Muscle of leg (tissue), 11 donors: Measurements from ENCODE around the gene GMPR2. TPM values are rescaled to one million over a fixed set of nuclear protein-coding genes. Genes with fewer than 3 reads are reported as not detected.

Experiments
- DNase-seq: peaks from one replicate; pipeline ENCODE4 v3.0.0; 2013
- H3K27ac ChIP-seq: one replicate; pipeline ENCODE4 v1.5.1; 2013; ENCODE audit warnings: mild to moderate bottlenecking, low read length, control low read depth
- H3K27me3 ChIP-seq: one replicate; pipeline ENCODE4 v1.6.1; 2013; ENCODE audit warnings: low read length; ENCODE audit not compliant: control insufficient read depth, insufficient read depth
- H3K36me3 ChIP-seq: one replicate; pipeline ENCODE4 v1.6.1; 2013; ENCODE audit warnings: low read length; ENCODE audit not compliant: control insufficient read depth, insufficient read depth
- H3K4me1 ChIP-seq: one replicate; pipeline ENCODE4 v1.6.1; 2013; ENCODE audit warnings: low read length; ENCODE audit not compliant: control insufficient read depth, insufficient read depth
- H3K4me3 ChIP-seq: one replicate; pipeline ENCODE4 v1.5.1; 2013; ENCODE audit warnings: low read length, control low read depth
- H3K9me3 ChIP-seq: replicated peaks from 2 replicates; pipeline ENCODE4 v1.6.1; 2013; ENCODE audit warnings: low read depth, low read length; ENCODE audit not compliant: control insufficient read depth
- WGBS: methylation state at CpG from one replicate; pipeline ENCODE4 v1.1.5; 2013; ENCODE audit warnings: missing lambda C conversion rate; ENCODE audit not compliant: insufficient coverage; 5-methylcytosine and 5-hydroxymethylcytosine counted together
- polyA plus RNA-seq, 8 donors: library from polyadenylated mRNA; unstranded; fragments of 120-200 nt; gene quantifications; one replicate each; pipeline versions ENCODE4 v1.2.1 to v1.2.3, GENCODE V29; 2013; ENCODE audit warnings: inconsistent platforms in 1 of 8, low replicate concordance in 1 of 8; ENCODE audit not compliant: insufficient read length in 8 of 8, insufficient read depth in 1 of 8
- total RNA-seq: library from RNA; stranded (reverse); fragments of 120-200 nt; gene quantifications from one replicate; pipeline ENCODE4 v1.2.4, GENCODE V29; 2013

Gene GMPR2
- total and polyA plus RNA-seq, 9 donors, result 41.9 to 59.7 (median 48.2) TPM

- Histone ChIP-seq H3K27me3 (no peaks in the 10 kb centered on the region), H3K36me3 (peaks cover 5% of the 10 kb centered on the region), H3K4me1 (no peaks in the 10 kb centered on the region), H3K4me3 (no peak overlapping the region), H3K9me3 (no peaks in the 10 kb centered on the region), H3K27ac (no peak overlapping the region)
- 47% methylated on average over 4 of the region's 4 CpGs for WGBS
- no peak for DNase-seq
Observed at GRCh38 chr14:24250354-24250753, 17.6 kb downstream of the GMPR2 start.

DNA sequence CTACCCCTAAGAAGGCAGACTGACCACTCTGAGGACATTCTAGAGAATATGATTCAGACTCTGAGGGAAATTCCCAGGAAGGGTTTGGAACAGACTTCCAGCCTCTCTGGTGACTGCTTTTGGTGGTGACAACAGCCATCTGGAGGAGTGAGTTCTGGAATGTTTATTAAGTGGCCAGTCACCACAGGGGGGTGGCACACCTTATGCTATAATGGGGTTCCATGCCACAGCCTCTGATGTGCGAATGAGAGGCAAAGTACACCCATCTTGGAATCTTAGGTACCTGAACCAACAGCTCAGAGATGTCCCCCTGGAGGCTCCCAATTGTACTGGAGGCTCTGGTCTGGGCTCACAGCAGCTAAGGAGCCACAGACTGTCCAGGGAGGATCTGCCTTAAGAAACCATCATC, 19.2 kb downstream of the GMPR2 start:
- Histone ChIP-seq H3K27ac (no peak overlapping the region), H3K4me1 (no peaks in the 10 kb centered on the region), H3K36me3 (peaks cover 5% of the 10 kb centered on the region), H3K9me3 (no peaks in the 10 kb centered on the region), H3K4me3 (no peak overlapping the region), H3K27me3 (no peaks in the 10 kb centered on the region)
- 75% methylated on average over 1 of the region's 1 CpG for WGBS
- no peak for DNase-seq

- 77% methylated on average over 6 of the region's 11 CpGs for WGBS
- DNase-seq, result no peak
- no peaks in the 10 kb centered on the region for H3K9me3 ChIP-seq
- no peak overlapping the region for H3K4me3 ChIP-seq
- no peak overlapping the region for H3K27ac ChIP-seq
- H3K27me3 ChIP-seq, result no peaks in the 10 kb centered on the region
- no peaks in the 10 kb centered on the region for H3K4me1 ChIP-seq
- peaks cover 5% of the 10 kb centered on the region for H3K36me3 ChIP-seq
Observed at GRCh38 chr14:24252289-24253124, 19.8 kb downstream of the GMPR2 start.

- Histone ChIP-seq H3K4me3 (no peak overlapping the region), H3K9me3 (no peaks in the 10 kb centered on the region), H3K27ac (no peak overlapping the region), H3K4me1 (no peaks in the 10 kb centered on the region), H3K36me3 (peaks cover 5% of the 10 kb centered on the region), H3K27me3 (no peaks in the 10 kb centered on the region)
- 50% methylated on average over 1 of the region's 7 CpGs for WGBS
- DNase-seq, result no peak
Observed at GRCh38 chr14:24253936-24254335, 21.2 kb downstream of the GMPR2 start.

GRCh38 chr14:24254630-24255392, 22.1 kb downstream of the GMPR2 start:
- WGBS, result 90% methylated on average over 18 of the region's 19 CpGs
- DNase-seq, result no peak
- H3K4me1 ChIP-seq, result peaks cover 5% of the 10 kb centered on the region
- H3K36me3 ChIP-seq, result peaks cover 5% of the 10 kb centered on the region
- H3K27me3 ChIP-seq, result no peaks in the 10 kb centered on the region
- no peak overlapping the region for H3K4me3 ChIP-seq
- H3K9me3 ChIP-seq, result no peaks in the 10 kb centered on the region
- H3K27ac ChIP-seq, result no peak overlapping the region

GRCh38 chr14:24255438-24255837, 22.7 kb downstream of the GMPR2 start:
- DNase-seq, result no peak
- Histone ChIP-seq H3K27me3 (no peaks in the 10 kb centered on the region), H3K4me1 (peaks cover 5% of the 10 kb centered on the region), H3K27ac (no peak overlapping the region), H3K9me3 (no peaks in the 10 kb centered on the region), H3K36me3 (peaks cover 5% of the 10 kb centered on the region), H3K4me3 (no peak overlapping the region)
- 73% methylated on average over 4 of the region's 8 CpGs for WGBS

- DNase-seq, result no peak
- Histone ChIP-seq H3K27ac (no peak overlapping the region), H3K27me3 (no peaks in the 10 kb centered on the region), H3K36me3 (peaks cover 5% of the 10 kb centered on the region), H3K4me3 (no peak overlapping the region), H3K9me3 (no peaks in the 10 kb centered on the region), H3K4me1 (peaks cover 5% of the 10 kb centered on the region)
- WGBS, result 82% methylated on average over 9 of the region's 12 CpGs
Observed at GRCh38 chr14:24255931-24256711, 23.4 kb downstream of the GMPR2 start.

DNA sequence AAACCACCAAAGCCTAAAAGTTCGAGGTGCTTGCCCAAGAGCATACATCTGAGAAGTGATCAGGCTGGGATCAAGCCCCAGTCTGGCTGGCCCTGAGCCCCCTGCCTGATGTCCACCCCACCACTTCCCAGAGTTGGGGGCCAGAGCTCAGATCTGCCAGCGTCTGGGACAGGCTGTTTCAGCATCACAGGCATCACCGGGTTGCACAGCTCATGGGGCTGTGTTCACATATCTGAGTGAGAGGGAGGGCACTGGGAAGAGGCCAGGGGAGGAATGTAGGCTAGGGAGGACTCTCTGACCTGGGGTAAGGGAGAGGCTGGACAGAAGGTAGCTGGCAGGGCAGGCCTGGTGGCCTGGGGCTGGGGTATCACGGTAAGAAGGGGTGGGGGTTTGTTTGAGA, 24.2 kb downstream of the GMPR2 start:
- Histone ChIP-seq H3K27me3 (no peaks in the 10 kb centered on the region), H3K27ac (no peak overlapping the region), H3K4me1 (peaks cover 5% of the 10 kb centered on the region), H3K4me3 (no peak overlapping the region), H3K36me3 (peaks cover 5% of the 10 kb centered on the region), H3K9me3 (no peaks in the 10 kb centered on the region)
- DNase-seq, result no peak
- WGBS, result 63% methylated on average over 4 of the region's 4 CpGs

GRCh38 chr14:24258119-24258518, 25.4 kb downstream of the GMPR2 start:
- Histone ChIP-seq H3K27me3 (no peaks in the 10 kb centered on the region), H3K4me3 (no peak overlapping the region), H3K27ac (no peak overlapping the region), H3K36me3 (peaks cover 5% of the 10 kb centered on the region), H3K9me3 (no peaks in the 10 kb centered on the region), H3K4me1 (peaks cover 5% of the 10 kb centered on the region)
- no peak for DNase-seq
- WGBS, result 80% methylated on average over 1 of the region's 9 CpGs
